Stimulated activated naive CD8-positive, alpha-beta T cell treated with anti-CD3 and anti-CD28 coated beads, Interleukin-15, amount 100 ng/mL, for 72 hours (primary cell): ENCODE measurements around the gene ADCK1.
"Not testable (repeated sequence)": the region's sequence is repeated elsewhere in the genome, so short reads cannot be mapped to it uniquely, and the experiment has no call there.

Source experiments
- ATAC-seq: fragments of 150-1000 bp; cut with Tn5 transposase; 2 replicates; pipeline ENCODE4 v1.10.0; 2021; ENCODE audit warnings: mild to moderate bottlenecking, moderate library complexity
- DNase-seq, 2 donors: peaks; one replicate each; pipeline ENCODE4 v3.0.0; 2021 to 2022
- H3K27ac Mint-ChIP-seq, 2 donors: one replicate each; pipeline ENCODE4 v1.8.0; 2022; ENCODE audit warnings: mild to moderate bottlenecking in 2 of 2, mixed read lengths in 2 of 2, moderate library complexity in 2 of 2
- H3K27me3 Mint-ChIP-seq: one replicate; pipeline ENCODE4 v1.8.0; 2022; ENCODE audit warnings: mixed read lengths
- H3K4me1 Mint-ChIP-seq: one replicate; pipeline ENCODE4 v1.8.0; 2022; ENCODE audit warnings: mild to moderate bottlenecking, mixed read lengths
- H3K4me3 Mint-ChIP-seq, 2 donors: one replicate each; pipeline ENCODE4 v1.8.0; 2022; ENCODE audit warnings: mild to moderate bottlenecking in 2 of 2, mixed read lengths in 2 of 2, moderate library complexity in 1 of 2
- H3K9me3 Mint-ChIP-seq, 2 donors: one replicate each; pipeline ENCODE4 v1.8.0; 2022; ENCODE audit warnings: mixed read lengths in 2 of 2

Gene ADCK1

DNA sequence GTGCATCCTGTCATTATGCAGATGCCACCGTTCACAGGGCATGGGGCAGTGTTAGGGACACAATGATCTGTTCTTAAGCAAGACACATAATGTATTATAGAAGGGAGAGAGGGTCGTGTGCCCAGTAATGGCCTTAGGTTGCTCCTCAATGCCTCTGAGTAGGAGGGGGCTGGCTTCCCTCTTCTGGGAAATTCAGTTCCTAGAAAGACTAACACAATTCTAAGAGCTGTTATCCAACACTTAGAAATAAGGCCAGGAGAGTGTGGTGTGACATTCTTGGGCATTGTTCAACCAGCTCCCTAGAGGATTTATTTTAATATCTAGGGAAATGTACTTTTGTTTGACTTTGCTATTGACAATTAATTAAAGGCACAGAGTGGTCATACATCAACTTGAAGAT lies 118.5 kb downstream of the ADCK1 start:
- no peak overlapping the region for H3K4me3 Mint-ChIP-seq
- H3K27me3 Mint-ChIP-seq, result no peaks in the 10 kb centered on the region
- no peak for DNase-seq
- ATAC-seq, result no peak
- H3K27ac Mint-ChIP-seq, result no peak overlapping the region
- no peaks in the 10 kb centered on the region for H3K4me1 Mint-ChIP-seq
- H3K9me3 Mint-ChIP-seq, result peaks cover 0 to 14% of the 10 kb centered on the region in 2 donors

DNA sequence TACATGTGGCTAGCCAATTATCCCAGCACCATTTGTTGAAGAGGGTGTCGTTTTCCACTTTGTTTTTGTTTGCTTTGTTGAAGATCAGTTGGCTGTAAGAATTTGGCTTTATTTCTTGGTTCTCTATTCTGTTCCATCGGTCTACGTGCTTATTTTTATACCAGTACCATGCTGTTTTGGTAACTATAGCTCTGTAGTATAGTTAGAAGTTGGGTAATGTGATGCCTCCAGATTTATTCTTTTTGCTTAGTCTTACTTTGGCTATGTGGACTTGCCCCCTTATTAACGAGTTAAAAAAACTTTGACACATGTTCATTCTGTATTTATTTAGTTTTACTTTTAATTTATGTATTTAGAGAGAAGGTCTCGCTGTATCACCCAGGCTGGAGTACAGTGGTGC lies 120.4 kb downstream of the ADCK1 start:
- no peak overlapping the region for H3K4me3 Mint-ChIP-seq
- H3K4me1 Mint-ChIP-seq, result no peaks in the 10 kb centered on the region
- ATAC-seq (no peak), DNase-seq (no peak)
- H3K27me3 Mint-ChIP-seq, result no peaks in the 10 kb centered on the region
- H3K27ac Mint-ChIP-seq, result no peak overlapping the region
- H3K9me3 Mint-ChIP-seq, result peaks cover 0 to 14% of the 10 kb centered on the region in 2 donors

DNA sequence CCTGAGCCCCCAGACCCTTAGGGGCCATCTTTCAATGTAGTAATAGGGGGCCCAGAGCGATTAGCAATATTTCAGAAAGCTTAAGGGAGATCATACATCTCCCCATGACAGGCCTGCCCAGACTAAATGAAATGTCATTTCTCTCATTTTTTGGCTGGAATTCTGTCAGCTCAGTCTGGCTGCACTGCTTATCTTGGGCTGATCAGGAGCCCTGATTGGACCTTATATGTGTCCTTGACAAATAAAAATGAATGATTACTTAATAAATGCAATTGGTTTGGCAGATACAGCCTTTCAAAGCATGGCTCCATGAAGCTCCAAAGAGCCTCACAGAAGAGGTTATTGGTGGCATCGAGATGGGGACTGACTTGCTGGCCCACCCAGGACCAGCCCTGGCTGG lies 121.9 kb downstream of the ADCK1 start:
- no peak overlapping the region for H3K27ac Mint-ChIP-seq
- H3K9me3 Mint-ChIP-seq, result peaks cover 0 to 14% of the 10 kb centered on the region in 2 donors

DNA sequence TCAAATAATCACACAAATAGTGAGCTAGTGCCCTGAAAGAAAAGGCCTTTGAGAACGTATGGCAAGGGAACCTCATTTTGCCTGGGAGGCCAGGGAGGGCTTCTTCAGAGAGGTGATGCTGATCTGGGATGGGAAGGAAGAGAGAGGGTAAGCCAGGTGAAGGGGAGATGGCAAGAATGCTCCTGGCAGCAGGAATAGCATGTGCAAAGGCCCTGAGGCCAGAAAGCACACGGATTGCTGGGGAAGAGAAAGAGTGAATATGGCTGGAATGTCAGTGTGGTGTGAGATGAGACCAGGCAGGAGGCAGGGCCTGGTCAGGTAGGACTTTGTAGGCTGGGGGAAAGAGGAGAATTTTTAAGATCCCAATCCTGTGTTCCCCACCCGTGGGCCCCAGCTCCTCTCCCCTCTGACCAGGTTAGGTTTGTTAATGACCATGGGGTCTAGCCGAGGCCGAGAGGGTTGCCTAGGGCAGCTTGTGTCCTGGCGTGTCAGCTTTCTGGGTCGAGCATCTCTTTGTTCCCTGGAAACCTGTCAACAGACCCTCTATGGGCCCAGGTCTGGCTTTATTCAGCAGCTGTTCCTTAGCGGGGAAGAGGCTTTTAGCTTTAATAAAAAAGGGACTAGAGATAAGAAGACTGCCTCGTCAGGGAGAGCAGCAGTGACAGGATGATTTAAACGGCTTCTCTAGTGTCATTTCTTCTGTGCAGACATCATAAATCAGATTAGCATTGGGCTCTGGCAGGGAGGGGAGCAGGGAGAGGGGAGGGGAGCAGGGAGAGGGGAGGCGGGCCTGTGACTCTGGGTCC lies 123.4 kb downstream of the ADCK1 start:
- H3K4me1 Mint-ChIP-seq, result no peaks in the 10 kb centered on the region
- H3K27me3 Mint-ChIP-seq, result no peaks in the 10 kb centered on the region
- H3K9me3 Mint-ChIP-seq, result peaks cover 0 to 14% of the 10 kb centered on the region in 2 donors
- peak overlapping the region in 1 of 2 donors; percentile 74 for H3K27ac Mint-ChIP-seq
- ATAC-seq, result no peak
- no peak for DNase-seq
- no peak overlapping the region for H3K4me3 Mint-ChIP-seq

More for the DNA sequence above, 121.9 kb downstream of the ADCK1 start:
- no peaks in the 10 kb centered on the region for H3K4me1 Mint-ChIP-seq
- DNase-seq, result no peak
- no peak overlapping the region for H3K4me3 Mint-ChIP-seq
- ATAC-seq, result no peak
- no peaks in the 10 kb centered on the region for H3K27me3 Mint-ChIP-seq

GRCh38 chr14:77924141-77924948 lies 124.4 kb downstream of the ADCK1 start:
- Mint-ChIP-seq H3K27me3 (no peaks in the 10 kb centered on the region), H3K9me3 (peaks cover 0 to 8% of the 10 kb centered on the region in 2 donors), H3K27ac (peak overlapping the region; percentile 74 to 79), H3K4me1 (no peaks in the 10 kb centered on the region), H3K4me3 (no peak overlapping the region)
- no peak for DNase-seq
- no peak for ATAC-seq

DNA sequence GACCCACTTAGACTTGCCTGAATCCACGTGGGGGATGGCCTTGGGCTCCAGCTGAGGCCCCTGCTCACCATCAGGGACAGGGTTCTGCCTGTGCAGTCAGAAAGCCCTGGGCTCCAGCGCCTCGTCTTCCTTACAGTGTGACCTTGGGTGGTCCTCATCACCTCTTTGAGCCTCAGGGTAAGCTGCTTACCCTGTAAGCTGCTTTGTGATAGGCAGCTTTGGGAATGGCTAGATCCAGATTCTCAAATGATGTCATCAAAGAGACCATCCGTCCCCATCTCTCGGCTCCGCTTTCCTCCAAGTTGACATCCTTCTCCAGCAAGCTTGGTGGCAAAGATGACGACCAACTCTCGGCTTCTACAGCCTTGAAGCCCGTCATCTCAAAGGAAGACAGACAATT lies 127.0 kb downstream of the ADCK1 start:
- no peaks in the 10 kb centered on the region for H3K9me3 Mint-ChIP-seq
- no peaks in the 10 kb centered on the region for H3K27me3 Mint-ChIP-seq
- ATAC-seq (no peak), DNase-seq (no peak)
- H3K4me3 Mint-ChIP-seq, result no peak overlapping the region
- no peaks in the 10 kb centered on the region for H3K4me1 Mint-ChIP-seq
- H3K27ac Mint-ChIP-seq, result no peak overlapping the region

DNA sequence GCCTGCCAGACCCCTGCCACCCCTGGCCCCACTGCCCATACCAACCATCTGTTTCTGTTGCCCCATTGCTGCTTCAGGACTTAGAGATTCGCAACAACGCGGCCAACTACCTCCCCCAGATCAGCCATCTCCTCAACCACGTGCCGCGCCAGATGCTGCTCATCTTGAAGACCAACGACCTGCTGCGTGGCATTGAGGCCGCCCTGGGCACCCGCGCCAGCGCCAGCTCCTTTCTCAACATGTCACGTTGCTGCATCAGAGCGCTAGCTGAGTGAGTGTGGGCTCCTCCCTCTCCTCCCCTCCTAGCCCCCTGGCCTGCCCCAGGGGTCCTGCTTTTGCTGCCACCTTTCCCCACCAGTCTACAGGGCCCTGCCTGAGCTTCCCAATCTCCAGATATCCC lies 131.5 kb downstream of the ADCK1 start:
- Mint-ChIP-seq H3K4me3 (no peak overlapping the region), H3K27me3 (no peaks in the 10 kb centered on the region), H3K27ac (no peak overlapping the region), H3K9me3 (peaks cover 24 to 35% of the 10 kb centered on the region in 2 donors), H3K4me1 (no peaks in the 10 kb centered on the region)
- DNase-seq, result no peak
- no peak for ATAC-seq

DNA sequence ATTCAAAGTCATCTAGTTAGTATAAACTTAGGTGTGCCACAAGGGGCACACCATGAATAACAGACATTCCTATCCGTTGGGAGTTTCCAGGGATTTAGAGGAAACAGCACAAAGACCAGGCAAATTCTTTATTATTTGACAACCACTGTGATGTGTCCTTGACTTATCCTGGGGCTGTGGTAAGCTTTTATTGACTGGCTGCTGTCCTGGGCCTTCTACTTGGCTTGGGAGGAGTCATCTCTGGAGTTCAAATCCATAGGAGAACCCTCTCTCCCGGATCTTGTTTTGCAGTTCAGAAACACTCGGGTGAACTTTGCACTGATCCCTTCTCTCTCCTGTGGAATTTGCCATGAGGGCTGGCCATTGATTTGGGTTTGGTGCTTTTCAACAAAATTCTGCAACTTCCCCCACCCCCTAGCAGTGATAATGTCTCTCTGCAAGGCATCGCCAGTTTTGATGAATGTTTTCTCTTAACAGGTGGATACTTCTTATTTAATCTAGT lies 136.3 kb downstream of the ADCK1 start:
- no peak overlapping the region for H3K4me3 Mint-ChIP-seq

GRCh38 chr14:77947372-77947771 lies 147.5 kb downstream of the ADCK1 start:
- H3K27me3 Mint-ChIP-seq, result no peaks in the 10 kb centered on the region
- peaks cover 12 to 26% of the 10 kb centered on the region in 2 donors for H3K9me3 Mint-ChIP-seq
- no peak for DNase-seq
- H3K4me3 Mint-ChIP-seq, result no peak overlapping the region
- H3K4me1 Mint-ChIP-seq, result peaks cover 4% of the 10 kb centered on the region
- H3K27ac Mint-ChIP-seq, result no peak overlapping the region
- no peak for ATAC-seq

More for the DNA sequence above, 136.3 kb downstream of the ADCK1 start:
- Mint-ChIP-seq H3K4me1 (no peaks in the 10 kb centered on the region), H3K9me3 (peaks cover 25 to 57% of the 10 kb centered on the region in 2 donors), H3K27me3 (no peaks in the 10 kb centered on the region), H3K27ac (no peak overlapping the region)
- no peak for ATAC-seq
- no peak for DNase-seq

DNA sequence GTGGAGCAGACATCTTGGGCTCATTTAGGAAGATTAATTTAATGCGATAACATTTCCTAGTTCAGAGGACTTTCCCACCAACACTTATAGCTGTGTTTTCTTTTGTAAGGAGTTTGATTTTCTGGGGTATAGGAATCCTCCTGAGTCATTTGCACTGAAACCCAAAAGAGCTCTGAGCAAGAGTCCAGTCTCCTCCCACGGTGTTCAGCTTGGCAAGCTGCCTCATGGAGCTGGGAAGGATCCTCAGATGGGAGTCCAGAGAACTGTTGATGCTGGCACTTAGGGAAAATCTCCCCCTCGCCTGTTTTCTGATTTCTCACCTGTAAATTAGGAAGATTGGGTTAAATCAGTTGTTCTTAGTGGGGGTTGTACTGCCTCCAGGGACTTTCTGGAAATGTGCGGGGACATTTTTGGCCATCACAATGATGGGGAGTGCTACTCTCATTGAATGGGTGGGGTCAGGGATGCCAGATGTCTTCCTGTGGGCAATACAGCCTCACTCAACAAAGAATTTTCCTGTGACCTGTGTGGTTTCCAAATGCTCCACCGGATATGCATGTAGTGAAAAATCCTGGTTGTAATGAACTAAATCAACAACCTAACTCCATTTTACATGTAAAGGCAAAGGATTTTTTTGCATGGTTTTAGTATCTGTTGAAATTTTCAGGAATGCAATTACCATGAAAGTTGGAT lies 150.6 kb downstream of the ADCK1 start:
- no peak for DNase-seq
- Mint-ChIP-seq H3K9me3 (peaks cover 12 to 31% of the 10 kb centered on the region in 2 donors), H3K27ac (no peak overlapping the region), H3K27me3 (no peaks in the 10 kb centered on the region), H3K4me3 (no peak overlapping the region), H3K4me1 (peaks cover 4% of the 10 kb centered on the region)
- no peak for ATAC-seq

GRCh38 chr14:77955816-77956484 lies 156.0 kb downstream of the ADCK1 start:
- no peak for ATAC-seq

DNA sequence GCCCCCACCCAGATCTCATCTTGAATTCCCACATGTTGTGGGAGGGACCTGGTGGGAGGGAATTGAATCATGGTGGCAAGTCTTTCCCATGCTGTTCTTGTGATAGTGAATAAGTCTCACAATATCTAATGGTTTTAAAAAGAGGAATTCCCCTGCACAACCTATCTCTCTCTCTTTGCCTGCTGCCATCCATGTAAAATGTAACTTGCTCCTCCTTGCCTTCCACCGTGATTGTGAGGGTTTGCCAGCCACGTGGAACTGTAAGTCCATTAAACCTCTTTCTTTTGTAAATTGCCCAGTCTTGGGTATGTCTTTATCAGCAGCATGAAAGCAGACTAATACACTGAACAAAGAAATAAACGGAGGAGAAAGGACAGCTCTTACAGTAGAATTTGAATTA lies 159.8 kb downstream of the ADCK1 start:
- not testable (repeated sequence) for H3K27ac Mint-ChIP-seq, ATAC-seq, DNase-seq, H3K9me3 Mint-ChIP-seq, H3K4me1 Mint-ChIP-seq, H3K4me3 Mint-ChIP-seq
- peaks cover 44% of the 10 kb centered on the region for H3K27me3 Mint-ChIP-seq

More at GRCh38 chr14:77955816-77956484, 156.0 kb downstream of the ADCK1 start:
- no peak for DNase-seq
- no peak overlapping the region for H3K4me3 Mint-ChIP-seq
- no peaks in the 10 kb centered on the region for H3K4me1 Mint-ChIP-seq
- peaks cover 0 to 7% of the 10 kb centered on the region in 2 donors for H3K9me3 Mint-ChIP-seq
- no peak overlapping the region for H3K27ac Mint-ChIP-seq
- peaks cover 21% of the 10 kb centered on the region for H3K27me3 Mint-ChIP-seq

DNA sequence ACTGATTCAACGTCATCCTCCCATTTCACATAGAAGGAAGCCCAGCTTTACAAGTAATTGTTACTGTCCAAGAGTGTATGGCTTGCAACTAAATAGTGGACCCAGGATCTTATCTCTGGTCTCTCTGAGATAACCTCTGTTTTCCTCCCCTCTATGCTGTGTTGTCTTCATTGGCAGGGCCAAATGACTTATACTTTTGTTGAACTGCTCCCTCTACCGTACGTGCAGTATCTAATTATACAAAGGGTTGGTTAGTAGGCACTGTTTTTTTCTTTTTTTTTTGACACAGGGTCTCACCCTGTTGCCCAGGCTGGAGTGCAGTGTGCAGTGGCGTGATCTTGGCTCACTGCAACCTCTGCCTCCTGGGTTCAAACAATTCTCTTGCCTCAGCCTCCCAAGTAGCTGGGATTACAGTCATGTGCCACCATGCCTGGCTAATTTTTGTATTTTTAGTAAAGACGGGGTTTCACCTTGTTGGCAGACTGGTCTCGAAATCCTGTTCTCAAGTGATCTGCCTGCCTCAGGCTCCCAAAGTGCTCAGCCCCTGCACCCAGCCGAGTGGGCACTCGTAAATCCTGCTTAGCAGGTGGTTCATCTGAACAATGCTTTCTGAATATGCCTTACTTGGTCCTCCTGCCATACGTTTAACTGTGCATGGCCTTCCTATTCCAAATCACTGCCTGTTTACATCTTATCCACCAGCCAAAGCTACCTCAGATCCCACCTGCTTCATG lies 162.1 kb downstream of the ADCK1 start:
- H3K27ac Mint-ChIP-seq, result no peak overlapping the region
- DNase-seq (no peak), ATAC-seq (no peak)
- H3K9me3 Mint-ChIP-seq, result no peaks in the 10 kb centered on the region
- peaks cover 8% of the 10 kb centered on the region for H3K4me1 Mint-ChIP-seq
- H3K27me3 Mint-ChIP-seq, result peaks cover 54% of the 10 kb centered on the region
- H3K4me3 Mint-ChIP-seq, result no peak overlapping the region

DNA sequence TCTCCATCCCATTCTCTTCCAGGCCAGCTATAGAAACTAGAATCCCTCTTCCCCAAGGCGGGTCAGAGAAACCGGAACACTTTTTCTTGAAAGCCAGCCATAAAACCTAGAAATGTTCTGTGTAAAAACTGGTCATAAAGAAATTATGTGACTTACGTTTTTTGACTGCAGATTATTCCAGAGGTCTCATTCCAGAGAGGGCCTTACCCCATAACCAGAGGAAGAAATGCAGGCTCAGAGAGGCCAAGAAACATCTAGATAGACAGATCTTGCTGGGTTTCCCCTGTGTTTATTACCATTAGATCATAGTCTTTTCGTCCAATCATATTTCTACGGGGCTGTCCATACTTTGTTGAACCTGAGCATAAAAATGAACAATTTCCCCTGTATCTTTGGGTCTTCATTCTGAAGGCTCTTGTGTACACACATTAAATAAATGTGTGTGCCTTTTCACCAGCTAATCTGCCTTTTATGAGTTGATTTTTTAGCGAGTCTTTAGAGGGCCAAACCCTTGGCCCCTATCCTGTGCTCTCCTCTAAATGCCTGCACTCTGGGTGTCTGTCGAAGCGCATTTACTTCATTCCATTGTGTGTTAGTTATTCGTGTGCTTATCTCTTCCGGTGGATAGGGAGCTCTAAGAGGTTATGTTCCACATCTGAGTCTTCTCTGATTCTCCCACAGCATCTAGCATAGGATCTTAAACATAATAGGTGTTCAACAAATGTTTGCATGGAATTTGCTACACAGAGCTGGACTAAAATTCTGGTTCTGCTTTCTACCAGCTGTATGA lies 163.0 kb downstream of the ADCK1 start:
- peaks cover 8% of the 10 kb centered on the region for H3K4me1 Mint-ChIP-seq
- no peaks in the 10 kb centered on the region for H3K9me3 Mint-ChIP-seq
- H3K27me3 Mint-ChIP-seq, result peaks cover 52% of the 10 kb centered on the region
- DNase-seq (no peak), ATAC-seq (no peak)
- H3K4me3 Mint-ChIP-seq, result no peak overlapping the region
- no peak overlapping the region for H3K27ac Mint-ChIP-seq
